HT1080 (cell line): ENCODE data around the gene CFAP119. TPM values are rescaled to one million over a fixed set of nuclear protein-coding genes. Genes with fewer than 3 reads are reported as not detected.
A peak's percentile ranks its signal among the peaks of the same experiment; 100 is the strongest.

ENCODE experiments used
- DNase-seq: peaks from one replicate; pipeline ENCODE4 v3.0.0-alpha.2; 2015; ENCODE audit warnings: low read depth
- total RNA-seq: library from RNA; depleted of rRNA; stranded (reverse); fragments of >200 nt; shearing (Covaris generic); gene quantifications from 2 replicates; pipeline ENCODE4 v1.2.3, GENCODE V29; 2014

Gene CFAP119
- total RNA-seq, 1 experiment from 2014 or later: 5.7 TPM

GRCh38 chr16:30741461-30741914, 20.4 kb downstream of the CFAP119 start:
- peak; percentile 92 for DNase-seq

DNA sequence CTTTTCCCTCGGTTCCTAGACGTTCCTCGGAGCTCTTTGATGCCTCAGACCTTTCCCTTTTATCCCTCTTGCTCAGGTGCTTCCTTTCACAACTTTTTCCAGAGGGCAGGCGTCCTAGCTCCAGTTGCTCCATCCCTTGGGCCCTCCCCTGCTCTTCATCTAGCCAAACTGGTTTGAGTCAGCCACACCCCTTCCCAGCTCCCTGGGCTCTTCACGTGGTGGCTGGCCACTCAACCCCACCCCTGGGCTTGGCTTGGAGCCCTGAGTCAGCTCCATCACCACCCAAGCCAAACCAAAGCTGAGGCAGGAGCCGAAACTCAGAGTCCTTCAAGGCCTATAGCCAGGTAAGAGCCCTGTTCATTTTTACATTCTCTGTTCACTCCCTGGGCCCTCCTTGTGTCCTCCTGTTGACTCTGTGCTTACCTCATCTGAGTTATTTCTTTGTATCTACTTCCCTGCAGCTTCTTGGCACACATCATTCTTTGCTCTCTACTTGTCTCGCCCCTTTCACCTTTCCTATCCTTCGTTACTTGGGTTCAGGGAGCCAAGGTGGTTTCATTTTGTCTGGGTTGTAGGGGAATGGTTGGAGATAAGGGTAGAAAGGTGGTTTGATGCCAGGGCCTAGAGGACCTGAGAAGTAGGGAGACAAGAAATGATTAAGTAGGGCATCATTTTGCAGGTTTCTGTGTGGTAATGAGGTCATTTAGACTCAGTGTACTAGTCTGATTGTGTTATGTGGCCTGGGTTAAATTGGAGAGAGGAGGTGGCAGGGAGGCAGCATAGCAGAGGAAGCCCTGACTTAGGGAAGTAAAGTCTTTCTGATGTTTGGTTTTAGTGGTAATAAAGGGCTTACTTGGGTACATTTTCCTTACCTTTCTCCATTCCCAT, 21.3 kb downstream of the CFAP119 start:
- DNase-seq: peak; percentile 90

GRCh38 chr16:30738984-30739951, 22.6 kb downstream of the CFAP119 start:
- DNase-seq: no peak

GRCh38 chr16:30737794-30738648, 23.8 kb downstream of the CFAP119 start:
- DNase-seq: no peak

- no peak for DNase-seq
These were observed 24.7 kb downstream of the CFAP119 start for GRCh38 chr16:30736995-30737793.

DNA sequence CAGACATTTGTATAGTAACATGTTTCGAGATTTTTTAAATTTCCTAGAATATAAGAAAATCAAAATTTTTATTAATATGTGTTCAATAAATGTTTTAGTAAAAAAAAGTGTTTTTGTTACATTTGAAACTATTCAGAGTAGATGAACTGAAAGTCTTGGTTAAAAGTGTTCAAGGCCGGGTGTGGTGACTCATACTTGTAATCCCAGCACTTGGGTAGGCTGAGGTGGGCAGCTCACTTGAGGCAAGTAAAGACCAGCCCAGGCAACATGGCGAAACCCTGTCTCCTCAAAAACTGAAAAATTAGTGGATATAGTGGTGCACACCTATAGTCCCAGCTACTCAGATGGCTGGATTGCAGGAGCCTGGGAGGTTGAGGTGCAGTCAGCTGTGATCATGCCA, 30.5 kb downstream of the CFAP119 start:
- no peak for DNase-seq

DNA sequence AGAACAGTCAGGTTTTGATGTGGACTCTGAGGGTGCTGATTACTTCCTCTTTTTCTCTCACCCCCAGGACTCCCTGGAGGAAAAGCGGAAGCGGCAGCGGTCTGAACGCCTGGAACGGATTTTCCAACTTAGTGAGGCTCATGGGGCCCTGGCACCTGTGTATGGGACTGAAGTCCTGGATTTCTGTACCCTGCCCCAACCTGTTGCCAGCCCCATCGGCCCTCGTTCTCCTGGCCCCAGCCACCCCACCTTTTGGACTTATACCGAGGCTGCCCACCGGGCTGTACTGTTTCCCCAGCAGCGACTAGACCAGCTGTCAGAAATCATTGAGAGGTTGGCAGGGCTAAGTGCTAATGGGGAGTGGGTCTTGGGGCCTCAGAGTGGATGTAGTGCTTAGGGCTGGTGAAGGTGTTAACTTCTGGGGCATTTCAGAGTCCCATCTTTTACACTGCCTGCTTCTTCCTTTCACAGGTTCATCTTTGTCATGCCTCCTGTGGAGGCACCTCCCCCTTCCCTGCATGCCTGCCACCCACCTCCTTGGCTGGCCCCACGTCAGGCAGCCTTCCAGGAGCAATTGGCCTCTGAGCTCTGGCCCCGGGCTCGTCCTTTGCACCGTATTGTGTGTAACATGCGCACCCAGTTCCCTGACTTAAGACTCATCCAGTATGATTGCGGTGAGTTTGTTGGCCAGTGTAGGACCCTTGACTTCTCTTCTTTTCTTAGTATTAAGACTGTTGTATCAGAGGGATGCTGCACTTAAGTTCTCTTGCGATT, 32.8 kb downstream of the CFAP119 start:
- DNase-seq: no peak

- no peak for DNase-seq
These were observed 33.5 kb downstream of the CFAP119 start for GRCh38 chr16:30728321-30728720.

- DNase-seq: no peak
These were observed 36.5 kb downstream of the CFAP119 start for GRCh38 chr16:30725418-30725792.

DNA sequence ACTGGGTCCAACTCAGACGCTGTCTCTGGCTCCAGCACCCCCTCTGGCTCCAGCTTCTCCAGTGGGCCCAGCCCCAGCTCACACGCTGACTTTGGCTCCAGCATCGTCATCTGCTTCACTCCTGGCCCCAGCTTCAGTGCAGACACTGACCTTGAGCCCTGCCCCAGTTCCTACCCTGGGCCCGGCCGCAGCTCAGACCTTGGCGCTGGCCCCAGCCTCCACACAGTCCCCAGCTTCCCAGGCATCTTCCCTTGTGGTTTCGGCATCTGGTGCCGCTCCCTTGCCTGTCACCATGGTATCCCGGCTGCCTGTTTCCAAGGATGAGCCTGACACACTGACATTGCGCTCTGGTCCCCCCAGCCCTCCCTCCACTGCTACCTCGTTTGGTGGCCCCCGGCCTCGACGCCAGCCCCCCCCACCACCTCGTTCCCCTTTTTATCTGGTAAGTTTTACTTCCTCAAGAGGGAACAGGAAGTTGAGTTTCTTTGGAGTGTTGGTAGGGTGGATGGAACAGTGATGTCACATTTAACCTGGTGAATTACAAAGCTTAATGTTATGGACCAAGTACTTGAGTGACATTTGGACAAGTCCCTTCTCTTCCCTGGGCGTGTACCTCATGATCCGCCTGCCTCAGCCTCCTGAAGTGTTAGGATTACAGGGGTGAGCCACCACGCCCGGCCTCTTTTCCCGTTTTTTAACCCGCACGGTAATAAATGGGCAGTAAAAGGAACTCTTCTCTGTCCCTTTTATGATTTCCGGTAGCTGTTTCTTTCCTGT, 37.0 kb downstream of the CFAP119 start:
- no peak for DNase-seq

DNA sequence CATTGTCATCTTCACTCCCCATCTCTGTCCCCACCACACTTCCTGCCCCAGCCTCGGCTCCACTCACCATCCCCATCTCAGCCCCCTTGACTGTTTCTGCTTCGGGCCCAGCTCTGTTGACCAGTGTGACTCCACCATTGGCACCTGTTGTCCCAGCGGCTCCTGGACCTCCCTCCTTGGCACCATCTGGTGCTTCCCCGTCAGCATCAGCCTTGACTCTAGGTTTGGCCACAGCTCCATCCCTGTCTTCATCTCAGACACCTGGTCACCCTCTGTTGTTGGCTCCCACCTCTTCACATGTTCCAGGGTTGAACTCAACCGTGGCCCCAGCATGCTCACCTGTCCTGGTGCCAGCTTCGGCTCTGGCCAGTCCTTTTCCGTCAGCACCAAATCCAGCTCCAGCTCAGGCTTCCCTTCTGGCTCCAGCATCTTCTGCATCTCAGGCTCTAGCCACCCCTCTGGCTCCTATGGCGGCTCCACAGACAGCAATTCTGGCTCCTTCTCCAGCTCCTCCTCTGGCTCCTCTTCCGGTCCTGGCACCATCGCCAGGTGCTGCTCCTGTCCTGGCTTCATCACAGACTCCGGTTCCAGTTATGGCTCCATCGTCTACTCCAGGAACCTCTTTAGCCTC, 38.0 kb downstream of the CFAP119 start:
- DNase-seq: no peak

DNA sequence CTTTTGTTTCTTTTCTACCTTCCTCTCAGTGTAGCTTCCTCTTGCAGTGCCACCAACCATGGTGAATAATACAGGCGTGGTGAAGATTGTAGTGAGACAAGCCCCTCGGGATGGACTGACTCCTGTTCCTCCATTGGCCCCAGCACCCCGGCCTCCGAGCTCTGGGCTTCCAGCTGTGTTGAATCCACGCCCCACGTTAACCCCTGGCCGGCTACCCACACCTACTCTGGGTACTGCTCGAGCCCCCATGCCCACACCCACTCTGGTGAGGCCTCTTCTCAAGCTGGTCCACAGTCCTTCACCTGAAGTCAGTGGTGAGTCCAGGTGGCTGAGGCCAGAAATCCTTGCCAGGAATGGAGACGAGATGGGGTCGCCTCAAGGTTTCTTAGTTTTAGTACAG, 38.9 kb downstream of the CFAP119 start:
- DNase-seq: no peak

- DNase-seq: no peak
These were observed 39.4 kb downstream of the CFAP119 start for GRCh38 chr16:30722443-30722842.

DNA sequence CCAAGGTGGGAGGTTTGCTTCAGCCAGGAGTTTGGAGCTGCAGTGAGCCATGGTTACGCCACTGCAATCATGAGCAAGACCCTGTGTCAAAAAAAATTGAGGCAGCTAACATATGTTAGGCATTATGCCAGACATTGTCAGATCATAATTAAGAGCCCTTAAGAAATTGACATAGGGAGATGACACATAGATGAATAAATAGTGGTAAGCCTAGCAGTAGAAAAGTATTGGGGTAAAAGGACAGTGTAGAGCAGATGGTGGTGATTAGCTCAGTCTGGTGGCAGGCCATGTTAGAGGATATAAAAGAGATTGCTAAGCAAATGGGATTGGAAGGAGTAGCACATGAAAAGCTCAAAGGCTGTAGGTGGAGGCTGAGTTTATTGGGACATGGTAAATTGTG, 40.3 kb downstream of the CFAP119 start:
- DNase-seq: no peak

DNA sequence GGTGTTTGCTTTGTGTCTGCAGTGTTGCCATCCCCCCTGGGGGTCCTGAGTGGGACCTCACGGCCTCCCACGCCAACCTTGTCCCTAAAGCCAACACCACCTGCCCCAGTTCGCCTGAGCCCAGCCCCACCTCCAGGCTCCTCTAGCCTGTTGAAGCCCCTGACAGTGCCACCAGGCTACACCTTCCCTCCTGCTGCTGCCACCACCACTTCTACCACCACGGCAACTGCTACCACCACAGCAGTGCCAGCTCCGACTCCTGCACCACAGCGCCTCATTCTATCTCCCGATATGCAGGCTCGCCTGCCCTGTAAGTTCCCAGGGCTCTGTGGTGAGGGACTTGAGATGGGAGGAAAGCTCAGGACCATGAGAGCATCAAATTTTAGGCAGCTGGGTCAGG, 40.7 kb downstream of the CFAP119 start:
- no peak for DNase-seq

- no peak for DNase-seq
These were observed 41.2 kb downstream of the CFAP119 start for GRCh38 chr16:30720694-30721093.

DNA sequence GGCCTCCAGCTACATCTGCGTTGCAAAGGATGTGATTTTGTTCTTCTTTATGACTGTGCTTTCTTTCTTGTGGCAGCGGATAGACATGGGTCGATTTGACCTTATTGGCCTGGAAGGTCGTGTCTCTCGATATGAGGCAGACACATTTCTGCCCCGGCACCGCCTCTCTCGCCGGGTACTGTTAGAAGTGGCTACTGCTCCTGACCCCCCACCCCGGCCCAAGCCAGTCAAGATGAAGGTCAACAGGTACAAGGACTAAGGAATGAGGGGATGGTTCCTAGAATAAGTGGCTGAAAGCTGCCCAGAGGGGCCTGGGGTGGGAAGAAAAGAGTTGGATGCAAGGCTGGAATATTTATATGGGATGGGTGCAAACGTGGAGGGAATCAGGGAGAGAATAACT, 41.8 kb downstream of the CFAP119 start:
- no peak for DNase-seq

- peak; percentile 46 for DNase-seq
These were observed 46.0 kb downstream of the CFAP119 start for GRCh38 chr16:30715750-30716445.
